Measurements from ENCODE around the gene PSENEN.
A peak's percentile ranks its signal among the peaks of the same experiment; 100 is the strongest.

Gene PSENEN

GRCh38 chr19:35755131-35755549 lies 9.7 kb downstream of the PSENEN start:
- no CpG with 5 or more reads among the region's 17 CpGs for WGBS (ENCODE audit: extremely low coverage, insufficient coverage, low lambda C conversion rate)
- Histone ChIP-seq H3K79me2 (ENCODE audit: control insufficient read depth, insufficient read depth, low read length) (peaks cover 4% of the 10 kb centered on the region), H2BK15ac (replicated peaks; ENCODE audit: low read depth) (no peak overlapping the region), H3K79me1 (ENCODE audit: low read length) (peaks cover 9% of the 10 kb centered on the region), H3K4ac (ENCODE audit: low read depth, low read length) (no peak overlapping the region), H2AK5ac (ENCODE audit: low read length) (no peak overlapping the region), H4K8ac (ENCODE audit: low read depth, low read length) (no peak overlapping the region), H3K18ac (ENCODE audit: low read length) (no peak overlapping the region), H2BK120ac (ENCODE audit: low read depth, low read length) (no peak overlapping the region), H3K27me3 (ENCODE audit: insufficient read depth, low read length, poor library complexity) (no peaks in the 10 kb centered on the region), H3K4me1 (ENCODE audit: control insufficient read depth, low read depth, low read length) (no peaks in the 10 kb centered on the region), H4K5ac (ENCODE audit: low read length) (no peak overlapping the region), H3K9ac (ENCODE audit: low read length) (peak overlapping the region; percentile 57), H3K56ac (ENCODE audit: low read length) (peak overlapping the region; percentile 91), H3K27ac (ENCODE audit: low read depth, low read length) (no peak overlapping the region), H3K4me2 (ENCODE audit: low read length) (peak overlapping the region; percentile 56), H2BK5ac (ENCODE audit: low read length) (no peak overlapping the region), H3K36me3 (ENCODE audit: control insufficient read depth, insufficient read depth, low read length) (peaks cover 2% of the 10 kb centered on the region), H3K23ac (ENCODE audit: low read length) (no peak overlapping the region), H3K4me3 (ENCODE audit: low read length) (no peak overlapping the region)
- no peak for DNase-seq

GRCh38 chr19:35755550-35756376 lies 10.3 kb downstream of the PSENEN start:
- no peak overlapping the region for H2AK5ac ChIP-seq (ENCODE audit: low read length)
- H4K5ac ChIP-seq (ENCODE audit: low read length) = no peak overlapping the region
- H2BK5ac ChIP-seq (ENCODE audit: low read length) = no peak overlapping the region
- no peak overlapping the region for H2BK120ac ChIP-seq (ENCODE audit: low read depth, low read length)
- peak overlapping the region; percentile 90 for H3K4me2 ChIP-seq (ENCODE audit: low read length)
- WGBS (ENCODE audit: extremely low coverage, insufficient coverage, low lambda C conversion rate) = no CpG with 5 or more reads among the region's 74 CpGs
- H3K4me3 ChIP-seq (ENCODE audit: low read length) = peak overlapping the region; percentile 20
- H3K27ac ChIP-seq (ENCODE audit: low read depth, low read length) = no peak overlapping the region
- H3K79me2 ChIP-seq (ENCODE audit: control insufficient read depth, insufficient read depth, low read length) = peaks cover 4% of the 10 kb centered on the region
- peak overlapping the region; percentile 75 for H3K9ac ChIP-seq (ENCODE audit: low read length)
- H3K36me3 ChIP-seq (ENCODE audit: control insufficient read depth, insufficient read depth, low read length) = peaks cover 2% of the 10 kb centered on the region
- peak overlapping the region; percentile 91 for H3K56ac ChIP-seq (ENCODE audit: low read length)
- H3K23ac ChIP-seq (ENCODE audit: low read length) = peak overlapping the region; percentile 83
- no peaks in the 10 kb centered on the region for H3K27me3 ChIP-seq (ENCODE audit: insufficient read depth, low read length, poor library complexity)
- no peak for DNase-seq
- no peak overlapping the region for H4K8ac ChIP-seq (ENCODE audit: low read depth, low read length)
- H2BK15ac ChIP-seq (replicated peaks; ENCODE audit: low read depth) = no peak overlapping the region
- H3K79me1 ChIP-seq (ENCODE audit: low read length) = peaks cover 9% of the 10 kb centered on the region
- no peak overlapping the region for H3K18ac ChIP-seq (ENCODE audit: low read length)
- peak overlapping the region; percentile 60 for H3K4ac ChIP-seq (ENCODE audit: low read depth, low read length)
- no peaks in the 10 kb centered on the region for H3K4me1 ChIP-seq (ENCODE audit: control insufficient read depth, low read depth, low read length)

- peak within 1 kb of the TSS; percentile 83 for H3K23ac ChIP-seq (ENCODE audit: low read length)
- peak within 1 kb of the TSS; percentile 87 for H3K27ac ChIP-seq (ENCODE audit: low read depth, low read length)
Measured at GRCh38 chr19:35756377-35757230, 11.2 kb downstream of the PSENEN start, which contains the start of gene HSPB6. Gene HSPB6 (minus strand): TSS chr19:35757029. CDS start chr19:35757008, 21 bp downstream.

GRCh38 chr19:35757231-35757748 lies 11.8 kb downstream of the PSENEN start:
- Histone ChIP-seq H4K5ac (ENCODE audit: low read length) (no peak overlapping the region), H3K4me3 (ENCODE audit: low read length) (peak overlapping the region; percentile 16), H2BK5ac (ENCODE audit: low read length) (no peak overlapping the region), H4K8ac (ENCODE audit: low read depth, low read length) (peak overlapping the region; percentile 39), H3K4ac (ENCODE audit: low read depth, low read length) (peak overlapping the region; percentile 82), H3K4me2 (ENCODE audit: low read length) (peak overlapping the region; percentile 54), H3K79me1 (ENCODE audit: low read length) (peaks cover 9% of the 10 kb centered on the region), H3K23ac (ENCODE audit: low read length) (no peak overlapping the region), H3K4me1 (ENCODE audit: control insufficient read depth, low read depth, low read length) (no peaks in the 10 kb centered on the region), H3K79me2 (ENCODE audit: control insufficient read depth, insufficient read depth, low read length) (peaks cover 4% of the 10 kb centered on the region), H3K56ac (ENCODE audit: low read length) (peak overlapping the region; percentile 88), H3K27ac (ENCODE audit: low read depth, low read length) (peak overlapping the region; percentile 87), H2BK120ac (ENCODE audit: low read depth, low read length) (no peak overlapping the region), H2BK15ac (replicated peaks; ENCODE audit: low read depth) (no peak overlapping the region), H3K18ac (ENCODE audit: low read length) (peak overlapping the region; percentile 73), H2AK5ac (ENCODE audit: low read length) (no peak overlapping the region), H3K27me3 (ENCODE audit: insufficient read depth, low read length, poor library complexity) (no peaks in the 10 kb centered on the region), H3K9ac (ENCODE audit: low read length) (peak overlapping the region; percentile 75), H3K36me3 (ENCODE audit: control insufficient read depth, insufficient read depth, low read length) (peaks cover 6% of the 10 kb centered on the region)
- no CpG with 5 or more reads among the region's 19 CpGs for WGBS (ENCODE audit: extremely low coverage, insufficient coverage, low lambda C conversion rate)
- DNase-seq = peak; percentile 90

More at GRCh38 chr19:35756377-35757230, 11.2 kb downstream of the PSENEN start, which contains the start of gene HSPB6:
- peak within 1 kb of the TSS; percentile 20 for H3K4me3 ChIP-seq (ENCODE audit: low read length)
- H3K79me2 ChIP-seq (ENCODE audit: control insufficient read depth, insufficient read depth, low read length) = peaks cover 4% of the 10 kb centered on the region
- no peak within 1 kb of the TSS for H2BK5ac ChIP-seq (ENCODE audit: low read length)
- H4K8ac ChIP-seq (ENCODE audit: low read depth, low read length) = peak within 1 kb of the TSS; percentile 39
- no peak within 1 kb of the TSS for H4K5ac ChIP-seq (ENCODE audit: low read length)
- H2AK5ac ChIP-seq (ENCODE audit: low read length) = no peak within 1 kb of the TSS
- H3K4me1 ChIP-seq (ENCODE audit: control insufficient read depth, low read depth, low read length) = no peaks in the 10 kb centered on the region
- peak within 1 kb of the TSS; percentile 88 for H3K56ac ChIP-seq (ENCODE audit: low read length)
- H3K36me3 ChIP-seq (ENCODE audit: control insufficient read depth, insufficient read depth, low read length) = peaks cover 4% of the 10 kb centered on the region
- no peaks in the 10 kb centered on the region for H3K27me3 ChIP-seq (ENCODE audit: insufficient read depth, low read length, poor library complexity)
- H3K4me2 ChIP-seq (ENCODE audit: low read length) = peak within 1 kb of the TSS; percentile 90
- H2BK120ac ChIP-seq (ENCODE audit: low read depth, low read length) = no peak within 1 kb of the TSS
- peaks cover 9% of the 10 kb centered on the region for H3K79me1 ChIP-seq (ENCODE audit: low read length)
- no CpG with 5 or more reads among the region's 52 CpGs for WGBS (ENCODE audit: extremely low coverage, insufficient coverage, low lambda C conversion rate)
- H2BK15ac ChIP-seq (replicated peaks; ENCODE audit: low read depth) = no peak within 1 kb of the TSS
- DNase-seq = peak; percentile 65
- H3K4ac ChIP-seq (ENCODE audit: low read depth, low read length) = peak within 1 kb of the TSS; percentile 82
- peak within 1 kb of the TSS; percentile 75 for H3K9ac ChIP-seq (ENCODE audit: low read length)
- H3K18ac ChIP-seq (ENCODE audit: low read length) = peak within 1 kb of the TSS; percentile 73

GRCh38 chr19:35757749-35758608 lies 12.5 kb downstream of the PSENEN start, which contains the start of gene PROSER3:
Gene PROSER3 (plus strand): TSS chr19:35758176. CDS start chr19:35758216, 40 bp downstream.
- H3K4me1 ChIP-seq (ENCODE audit: control insufficient read depth, low read depth, low read length) = no peaks in the 10 kb centered on the region
- peaks cover 4% of the 10 kb centered on the region for H3K79me2 ChIP-seq (ENCODE audit: control insufficient read depth, insufficient read depth, low read length)
- H2BK5ac ChIP-seq (ENCODE audit: low read length) = peak within 1 kb of the TSS; percentile 75
- H2AK5ac ChIP-seq (ENCODE audit: low read length) = no peak within 1 kb of the TSS
- H3K27me3 ChIP-seq (ENCODE audit: insufficient read depth, low read length, poor library complexity) = no peaks in the 10 kb centered on the region
- H4K8ac ChIP-seq (ENCODE audit: low read depth, low read length) = peak within 1 kb of the TSS; percentile 39
- H3K4me3 ChIP-seq (ENCODE audit: low read length) = peak within 1 kb of the TSS; percentile 93
- H3K18ac ChIP-seq (ENCODE audit: low read length) = peak within 1 kb of the TSS; percentile 73
- no peak within 1 kb of the TSS for H2BK120ac ChIP-seq (ENCODE audit: low read depth, low read length)
- DNase-seq = peak; percentile 100
- peak within 1 kb of the TSS; percentile 94 for H3K9ac ChIP-seq (ENCODE audit: low read length)
- peak within 1 kb of the TSS; percentile 90 for H3K4ac ChIP-seq (ENCODE audit: low read depth, low read length)
- H3K23ac ChIP-seq (ENCODE audit: low read length) = no peak within 1 kb of the TSS
- peaks cover 9% of the 10 kb centered on the region for H3K79me1 ChIP-seq (ENCODE audit: low read length)
- H3K36me3 ChIP-seq (ENCODE audit: control insufficient read depth, insufficient read depth, low read length) = peaks cover 6% of the 10 kb centered on the region
- peak within 1 kb of the TSS; percentile 99 for H3K56ac ChIP-seq (ENCODE audit: low read length)
- H3K4me2 ChIP-seq (ENCODE audit: low read length) = peak within 1 kb of the TSS; percentile 58
- no CpG with 5 or more reads among the region's 53 CpGs for WGBS (ENCODE audit: extremely low coverage, insufficient coverage, low lambda C conversion rate)
- peak within 1 kb of the TSS; percentile 87 for H3K27ac ChIP-seq (ENCODE audit: low read depth, low read length)
- H2BK15ac ChIP-seq (replicated peaks; ENCODE audit: low read depth) = no peak within 1 kb of the TSS
- no peak within 1 kb of the TSS for H4K5ac ChIP-seq (ENCODE audit: low read length)
